ENCODE data around the gene HIBCH.

Gene HIBCH

GRCh38 chr2:190197143-190197720, 122.4 kb downstream of the HIBCH start:
- TF ChIP-seq TAF1 (IDR thresholded peaks at IDR 0.05; ENCODE audit: low read depth) = no peak
- no peak for TF ChIP-seq FOXM1 (IDR thresholded peaks at IDR 0.05; ENCODE audit: borderline replicate concordance, low read depth)
- TF ChIP-seq TCF12 (IDR thresholded peaks at IDR 0.05; ENCODE audit: low read depth) = no peak
- TF ChIP-seq ZBTB7A (IDR thresholded peaks at IDR 0.05; ENCODE audit: low read depth) = no peak

- TF ChIP-seq CEBPB (IDR thresholded peaks at IDR 0.05) = no peak
- no peak for TF ChIP-seq USF1 (IDR thresholded peaks at IDR 0.05)
- TF ChIP-seq TAF1 (IDR thresholded peaks at IDR 0.05; ENCODE audit: low read depth) = no peak
- TF ChIP-seq RAD21 (IDR thresholded peaks at IDR 0.05; ENCODE audit: low read depth) = no peak
- TF ChIP-seq YY1 (IDR thresholded peaks at IDR 0.05; ENCODE audit: low read depth) = no peak
- TF ChIP-seq NFIC (IDR thresholded peaks at IDR 0.05) = no peak
- no peak for TF ChIP-seq MAX (IDR thresholded peaks at IDR 0.05)
- TF ChIP-seq TCF12 (IDR thresholded peaks at IDR 0.05; ENCODE audit: low read depth) = no peak
- no peak for TF ChIP-seq REST (IDR thresholded peaks at IDR 0.05; ENCODE audit: low read depth)
- TF ChIP-seq EP300 (IDR thresholded peaks at IDR 0.05; ENCODE audit: borderline replicate concordance) = no peak
- TF ChIP-seq TEAD4 (IDR thresholded peaks at IDR 0.05) = no peak
- no peak for TF ChIP-seq EGR1 (IDR thresholded peaks at IDR 0.05)
- TF ChIP-seq FOXM1 (IDR thresholded peaks at IDR 0.05; ENCODE audit: borderline replicate concordance, low read depth) = no peak
- TF ChIP-seq CREB1 (IDR thresholded peaks at IDR 0.05; ENCODE audit: low read depth) = no peak
- TF ChIP-seq ZBTB7A (IDR thresholded peaks at IDR 0.05; ENCODE audit: low read depth) = no peak
Measured at GRCh38 chr2:190190507-190191162, 129.0 kb downstream of the HIBCH start.

GRCh38 chr2:190188289-190188688, 131.3 kb downstream of the HIBCH start:
- TF ChIP-seq YY1 (IDR thresholded peaks at IDR 0.05; ENCODE audit: low read depth) (no peak), MAX (IDR thresholded peaks at IDR 0.05) (no peak), REST (IDR thresholded peaks at IDR 0.05; ENCODE audit: low read depth) (no peak), CEBPB (IDR thresholded peaks at IDR 0.05) (no peak), EGR1 (IDR thresholded peaks at IDR 0.05) (no peak), TAF1 (IDR thresholded peaks at IDR 0.05; ENCODE audit: low read depth) (no peak), USF1 (IDR thresholded peaks at IDR 0.05) (no peak), FOXM1 (IDR thresholded peaks at IDR 0.05; ENCODE audit: borderline replicate concordance, low read depth) (no peak)

- no peak for TF ChIP-seq YY1 (IDR thresholded peaks at IDR 0.05; ENCODE audit: low read depth)
- no peak for TF ChIP-seq CEBPB (IDR thresholded peaks at IDR 0.05)
- no peak for TF ChIP-seq TAF1 (IDR thresholded peaks at IDR 0.05; ENCODE audit: low read depth)
- TF ChIP-seq USF1 (IDR thresholded peaks at IDR 0.05) = no peak
- TF ChIP-seq TCF12 (IDR thresholded peaks at IDR 0.05; ENCODE audit: low read depth) = no peak
- no peak for TF ChIP-seq FOXM1 (IDR thresholded peaks at IDR 0.05; ENCODE audit: borderline replicate concordance, low read depth)
- TF ChIP-seq TEAD4 (IDR thresholded peaks at IDR 0.05) = no peak
- TF ChIP-seq NFIC (IDR thresholded peaks at IDR 0.05) = no peak
- TF ChIP-seq ZBTB7A (IDR thresholded peaks at IDR 0.05; ENCODE audit: low read depth) = no peak
- TF ChIP-seq REST (IDR thresholded peaks at IDR 0.05; ENCODE audit: low read depth) = no peak
- TF ChIP-seq RAD21 (IDR thresholded peaks at IDR 0.05; ENCODE audit: low read depth) = no peak
- TF ChIP-seq EGR1 (IDR thresholded peaks at IDR 0.05) = no peak
- TF ChIP-seq EP300 (IDR thresholded peaks at IDR 0.05; ENCODE audit: borderline replicate concordance) = no peak
- TF ChIP-seq MAX (IDR thresholded peaks at IDR 0.05) = no peak
- TF ChIP-seq CREB1 (IDR thresholded peaks at IDR 0.05; ENCODE audit: low read depth) = no peak
Measured at GRCh38 chr2:190186238-190186637, 133.4 kb downstream of the HIBCH start.
